Small intestine (tissue), 7 donors: ENCODE measurements around the gene HOXC9. TPM values are rescaled to one million over a fixed set of nuclear protein-coding genes. Genes with fewer than 3 reads are reported as not detected.
A peak's percentile ranks its signal among the peaks of the same experiment; 100 is the strongest.

Source experiments
- DNase-seq, 2 donors: peaks; one replicate each; pipeline versions ENCODE4 v3.0.0 to v3.0.0-alpha.2; 2013
- FAIRE-seq: peaks from 2 replicates; lab custom pipeline; 2012; peaks lifted over from hg19 to GRCh38; lab: Jason Lieb, UNC
- H3K27ac ChIP-seq, 3 donors: one replicate each; pipeline ENCODE4 v1.5.1; 2013; ENCODE audit warnings: low read length in 2 of 3, mild to moderate bottlenecking in 2 of 3, control low read depth in 1 of 3, inconsistent platforms in 1 of 3, low read depth in 1 of 3, moderate library complexity in 1 of 3
- H3K27me3 ChIP-seq, 3 donors: one replicate each; pipeline ENCODE4 v1.6.1; 2013; ENCODE audit warnings: low read length in 3 of 3, inconsistent platforms in 1 of 3; ENCODE audit not compliant: control insufficient read depth in 3 of 3, insufficient read depth in 3 of 3
- H3K36me3 ChIP-seq, 3 donors: one replicate each; pipeline ENCODE4 v1.6.1; 2013; ENCODE audit warnings: low read length in 3 of 3, inconsistent platforms in 1 of 3, low read depth in 1 of 3, mild to moderate bottlenecking in 1 of 3, moderate library complexity in 1 of 3; ENCODE audit not compliant: control insufficient read depth in 3 of 3, insufficient read depth in 2 of 3
- H3K4me1 ChIP-seq, 3 donors: one replicate each; pipeline ENCODE4 v1.6.1; 2013; ENCODE audit warnings: low read length in 2 of 3, inconsistent platforms in 1 of 3, low read depth in 1 of 3, mild to moderate bottlenecking in 1 of 3, moderate library complexity in 1 of 3; ENCODE audit not compliant: control insufficient read depth in 3 of 3, insufficient read depth in 2 of 3
- H3K4me3 ChIP-seq, 3 donors: one replicate each; pipeline ENCODE4 v1.5.1; 2013; ENCODE audit warnings: low read length in 3 of 3, control low read depth in 1 of 3, inconsistent platforms in 1 of 3, low read depth in 1 of 3, mild to moderate bottlenecking in 1 of 3, moderate library complexity in 1 of 3
- H3K9me3 ChIP-seq, 2 donors: one replicate each; pipeline ENCODE4 v1.6.1; 2013; ENCODE audit warnings: low read depth in 1 of 2, low read length in 1 of 2; ENCODE audit not compliant: control insufficient read depth in 2 of 2, insufficient read depth in 1 of 2
- WGBS, 3 donors: extraction: QIAGEN DNeasy Blood & Tissue Kit; methylation state at CpG; one replicate each; pipeline ENCODE4 v1.1.7; 2013; 5-methylcytosine and 5-hydroxymethylcytosine counted together
- polyA plus RNA-seq, 4 donors: library from polyadenylated mRNA; stranded (reverse) in 3 of 4; unstranded in 1 of 4; fragments of 200-250 nt in 3 of 4; fragments of 120-200 nt in 1 of 4; gene quantifications; one replicate each; pipeline versions ENCODE4 v1.2.1 to v1.2.3, GENCODE V29; 2013
- donor health status: healthy with polysubstance abuse.
- donor health status: control.
- donor health status: control.
- donor health status: Bipolar disorder and iron deficiency.
- donor health status: healthy.

Gene HOXC9
- polyA plus RNA-seq, 4 donors, result 2.2 TPM; not detected in 3

DNA sequence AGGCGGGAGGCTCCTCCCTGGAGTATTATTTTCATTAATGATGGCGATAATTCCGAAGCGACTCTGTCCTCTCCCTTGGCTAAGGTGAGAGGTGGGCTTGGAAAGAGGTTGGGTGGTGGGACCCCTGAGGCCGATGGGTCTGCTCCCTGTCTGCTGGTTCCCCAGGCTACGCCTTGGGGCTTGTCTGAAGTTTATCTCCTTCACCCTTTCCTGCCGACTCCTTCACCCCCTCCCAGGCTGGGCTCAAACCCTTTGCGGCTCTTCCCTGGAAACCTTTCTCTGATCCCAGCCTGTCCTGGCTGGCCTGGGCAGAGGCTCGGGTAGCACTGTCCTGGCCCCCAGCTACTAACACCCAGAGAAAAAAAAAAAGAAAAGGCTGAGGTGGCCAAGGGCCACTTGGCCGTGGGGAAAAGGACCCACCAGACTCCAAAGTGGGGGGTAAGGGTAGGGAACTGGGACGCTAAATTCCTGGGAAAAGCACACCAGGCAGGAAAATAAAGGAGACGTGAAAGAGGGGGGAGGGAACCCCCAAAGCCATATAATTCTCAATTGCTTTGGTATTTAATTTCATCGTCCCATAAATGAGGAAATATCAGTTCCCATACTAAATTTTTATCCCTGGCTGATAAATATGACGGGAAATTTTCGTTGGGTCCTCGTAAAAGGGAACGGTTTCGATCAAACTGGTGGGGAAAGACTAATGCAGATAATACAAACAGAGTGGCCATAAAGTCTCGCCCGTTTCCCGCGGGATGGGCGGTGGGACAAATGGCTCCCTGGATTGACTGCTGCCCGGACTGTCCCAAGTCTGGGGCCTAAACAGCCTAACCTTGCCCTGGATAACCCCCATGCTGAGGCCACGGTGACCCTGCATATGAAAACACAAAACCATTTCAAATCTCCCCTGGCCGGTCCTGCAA, 17.1 kb upstream of the HOXC9 start:
- 18 to 34% (median 27%) methylated on average over 26 of the region's 26 CpGs for WGBS, 3 donors
- DNase-seq (no peak), FAIRE-seq (no peak)
- Histone ChIP-seq H3K9me3 (peaks cover 0 to 4% of the 10 kb centered on the region in 2 donors), H3K4me1 (peaks cover 5 to 32% (median 6%) of the 10 kb centered on the region in 3 donors), H3K27ac (no peak overlapping the region), H3K27me3 (peaks cover 0 to 91% (median 71%) of the 10 kb centered on the region in 3 donors), H3K36me3 (no peaks in the 10 kb centered on the region), H3K4me3 (no peak overlapping the region)

DNA sequence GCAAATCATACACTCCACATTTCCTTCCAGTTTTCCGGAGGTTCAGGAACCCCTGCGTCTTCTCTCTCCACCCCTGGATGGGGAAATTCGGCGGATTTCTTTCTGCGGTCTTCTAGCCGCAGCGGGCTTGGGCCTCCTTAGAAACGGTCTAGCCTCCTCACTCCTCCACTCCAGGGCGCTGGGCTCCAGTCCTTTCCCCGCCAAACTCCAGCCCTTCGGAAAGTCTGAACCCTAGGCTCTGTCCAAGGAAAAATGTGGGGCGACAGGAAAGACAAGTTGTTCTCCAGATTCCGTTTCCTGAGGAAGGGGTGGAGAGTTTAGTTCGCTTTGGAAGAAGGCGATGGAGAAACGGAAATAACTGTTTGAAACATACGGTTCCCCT, 16.4 kb upstream of the HOXC9 start:
- FAIRE-seq (no peak), DNase-seq (no peak)
- Histone ChIP-seq H3K27me3 (peaks cover 0 to 92% (median 72%) of the 10 kb centered on the region in 3 donors), H3K27ac (no peak overlapping the region), H3K4me1 (peaks cover 5 to 35% (median 6%) of the 10 kb centered on the region in 3 donors), H3K9me3 (peaks cover 0 to 4% of the 10 kb centered on the region in 2 donors), H3K4me3 (no peak overlapping the region), H3K36me3 (no peaks in the 10 kb centered on the region)
- 20 to 42% (median 24%) methylated on average over 17 of the region's 17 CpGs for WGBS, 3 donors

DNA sequence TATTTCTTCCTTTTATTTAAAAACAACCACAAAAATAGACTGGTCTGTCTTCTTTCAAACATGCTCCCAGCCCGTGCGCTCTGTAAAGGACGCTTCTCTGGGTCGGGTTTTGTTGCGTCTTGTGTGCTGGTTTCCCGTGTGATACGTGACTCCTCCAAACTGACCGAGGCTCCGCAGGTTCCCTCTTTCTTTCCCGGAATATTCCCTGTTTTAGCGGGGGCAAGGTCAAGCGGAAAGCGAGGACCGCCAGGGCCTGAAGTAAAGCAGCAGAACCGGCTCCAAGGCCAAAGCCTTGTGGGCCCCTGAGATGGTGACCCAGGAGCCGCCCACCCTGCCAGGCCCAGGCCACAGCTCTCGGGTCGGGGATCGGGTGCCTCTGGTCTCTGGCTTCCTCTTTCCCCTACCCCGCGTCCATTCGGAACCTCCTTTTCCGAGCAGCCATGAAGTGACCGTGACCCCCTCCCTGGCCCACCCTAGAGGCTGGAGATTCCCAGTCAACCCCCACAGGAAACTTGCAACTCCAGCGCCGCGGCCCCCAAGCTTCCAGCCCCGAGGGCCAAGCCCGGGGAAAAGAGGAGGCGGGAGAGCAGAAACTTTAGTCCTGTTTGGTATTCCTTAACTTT, 15.9 kb upstream of the HOXC9 start:
- peaks cover 0 to 4% of the 10 kb centered on the region in 2 donors for H3K9me3 ChIP-seq
- WGBS, 3 donors, result 21 to 40% (median 29%) methylated on average over 29 to 30 of the region's 30 CpGs
- H3K36me3 ChIP-seq, result no peaks in the 10 kb centered on the region
- no peak overlapping the region for H3K4me3 ChIP-seq
- FAIRE-seq (no peak), DNase-seq (no peak)
- H3K27me3 ChIP-seq, result peaks cover 0 to 92% (median 75%) of the 10 kb centered on the region in 3 donors
- H3K27ac ChIP-seq, result no peak overlapping the region
- H3K4me1 ChIP-seq, result peaks cover 5 to 39% (median 6%) of the 10 kb centered on the region in 3 donors

DNA sequence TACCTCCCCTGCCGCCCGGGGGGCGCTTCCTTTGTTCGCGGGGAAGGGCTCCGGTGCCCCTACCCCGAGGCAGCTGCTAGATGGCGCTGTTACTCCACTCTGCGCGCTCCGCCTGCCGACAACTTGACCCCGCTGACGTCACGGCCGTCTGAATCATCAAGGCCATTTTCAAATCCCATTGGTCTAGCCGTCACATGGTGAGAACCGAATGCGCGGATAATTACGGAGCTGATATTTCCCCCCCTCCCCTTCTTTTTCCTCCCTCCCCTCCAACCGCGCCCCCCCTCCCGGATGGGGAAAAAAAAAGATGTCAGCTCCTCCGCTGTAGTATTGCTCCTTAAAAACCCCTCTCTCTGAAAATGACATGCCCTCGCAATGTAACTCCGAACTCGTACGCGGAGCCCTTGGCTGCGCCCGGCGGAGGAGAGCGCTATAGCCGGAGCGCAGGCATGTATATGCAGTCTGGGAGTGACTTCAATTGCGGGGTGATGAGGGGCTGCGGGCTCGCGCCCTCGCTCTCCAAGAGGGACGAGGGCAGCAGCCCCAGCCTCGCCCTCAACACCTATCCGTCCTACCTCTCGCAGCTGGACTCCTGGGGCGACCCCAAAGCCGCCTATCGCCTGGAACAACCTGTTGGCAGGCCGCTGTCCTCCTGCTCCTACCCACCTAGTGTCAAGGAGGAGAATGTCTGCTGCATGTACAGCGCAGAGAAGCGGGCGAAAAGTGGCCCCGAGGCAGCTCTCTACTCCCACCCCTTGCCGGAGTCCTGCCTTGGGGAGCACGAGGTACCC, 14.9 kb upstream of the HOXC9 start, which contains the start of gene HOXC10:
HOXC10 (plus strand) TSS at position 246 of the 791 bp plus-strand sequence; CDS start at position 360, 114 bp downstream.
- DNase-seq (peak; percentile 85 to 94), FAIRE-seq (no peak)
- H3K36me3 ChIP-seq, result no peaks in the 10 kb centered on the region
- H3K4me3 ChIP-seq, result peak within 1 kb of the TSS in 2 of 3 donors; percentile 35 to 37
- H3K9me3 ChIP-seq, result peaks cover 0 to 4% of the 10 kb centered on the region in 2 donors
- H3K27ac ChIP-seq, result no peak within 1 kb of the TSS
- H3K27me3 ChIP-seq, result peaks cover 0 to 97% (median 72%) of the 10 kb centered on the region in 3 donors
- peaks cover 3 to 33% (median 5%) of the 10 kb centered on the region in 3 donors for H3K4me1 ChIP-seq
- 4 to 6% (median 5%) methylated on average over 53 to 55 of the region's 55 CpGs for WGBS, 3 donors

DNA sequence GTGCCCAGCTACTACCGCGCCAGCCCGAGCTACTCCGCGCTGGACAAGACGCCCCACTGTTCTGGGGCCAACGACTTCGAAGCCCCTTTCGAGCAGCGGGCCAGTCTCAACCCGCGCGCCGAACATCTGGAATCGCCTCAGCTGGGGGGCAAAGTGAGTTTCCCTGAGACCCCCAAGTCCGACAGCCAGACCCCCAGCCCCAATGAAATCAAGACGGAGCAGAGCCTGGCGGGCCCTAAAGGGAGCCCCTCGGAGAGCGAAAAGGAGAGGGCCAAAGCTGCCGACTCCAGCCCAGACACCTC, 14.3 kb upstream of the HOXC9 start:
- FAIRE-seq (no peak), DNase-seq (no peak)
- no peaks in the 10 kb centered on the region for H3K36me3 ChIP-seq
- no peak overlapping the region for H3K27ac ChIP-seq
- H3K4me1 ChIP-seq, result peaks cover 3 to 32% (median 5%) of the 10 kb centered on the region in 3 donors
- peaks cover 0 to 99% (median 73%) of the 10 kb centered on the region in 3 donors for H3K27me3 ChIP-seq
- WGBS, 3 donors, result 8 to 19% (median 10%) methylated on average over 21 of the region's 21 CpGs
- peaks cover 0 to 4% of the 10 kb centered on the region in 2 donors for H3K9me3 ChIP-seq
- peak overlapping the region in 2 of 3 donors; percentile 14 to 37 for H3K4me3 ChIP-seq

DNA sequence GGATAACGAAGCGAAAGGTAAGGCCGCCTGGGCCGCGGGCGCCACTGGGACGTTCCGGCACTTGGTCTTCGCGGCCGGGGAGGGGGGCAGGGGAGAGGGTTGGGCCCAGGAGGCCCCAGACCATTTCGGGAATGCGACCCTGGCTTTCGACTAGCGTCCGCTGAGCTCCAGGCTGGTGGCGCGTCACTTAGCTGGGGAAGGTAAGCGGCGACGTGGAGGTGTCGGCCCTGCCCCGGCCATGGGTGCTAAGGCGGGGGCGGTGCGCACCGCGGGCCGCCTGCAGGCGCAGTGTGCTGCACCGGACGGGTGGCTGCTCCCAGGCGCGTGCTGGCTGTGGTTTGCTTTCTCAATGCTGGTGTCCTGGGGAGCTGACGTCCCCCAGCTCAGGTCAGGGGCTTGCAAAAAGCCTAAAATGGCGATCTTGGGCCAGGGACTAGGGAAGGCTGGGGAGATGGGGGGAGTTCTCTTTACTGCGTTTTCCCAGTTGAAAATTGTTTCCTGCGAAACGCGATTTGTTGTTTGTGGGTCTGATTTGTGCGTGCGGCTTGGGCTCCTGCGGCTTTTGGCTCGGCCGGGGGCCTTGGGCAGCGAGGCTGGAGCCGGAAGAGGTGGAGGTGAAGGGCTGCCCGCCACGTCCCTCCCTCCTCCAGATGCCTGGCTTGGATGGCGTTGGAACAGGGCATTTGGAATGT, 13.8 kb upstream of the HOXC9 start:
- Histone ChIP-seq H3K9me3 (peaks cover 0 to 4% of the 10 kb centered on the region in 2 donors), H3K27ac (no peak overlapping the region), H3K36me3 (no peaks in the 10 kb centered on the region), H3K27me3 (peaks cover 0 to 99% (median 73%) of the 10 kb centered on the region in 3 donors), H3K4me3 (peak overlapping the region in 2 of 3 donors; percentile 14 to 37), H3K4me1 (peaks cover 3 to 32% (median 5%) of the 10 kb centered on the region in 3 donors)
- 2 to 3% (median 3%) methylated on average over 48 to 50 of the region's 50 CpGs for WGBS, 3 donors
- peak in 1 of 2 donors; percentile 62 for DNase-seq
- FAIRE-seq, result no peak

DNA sequence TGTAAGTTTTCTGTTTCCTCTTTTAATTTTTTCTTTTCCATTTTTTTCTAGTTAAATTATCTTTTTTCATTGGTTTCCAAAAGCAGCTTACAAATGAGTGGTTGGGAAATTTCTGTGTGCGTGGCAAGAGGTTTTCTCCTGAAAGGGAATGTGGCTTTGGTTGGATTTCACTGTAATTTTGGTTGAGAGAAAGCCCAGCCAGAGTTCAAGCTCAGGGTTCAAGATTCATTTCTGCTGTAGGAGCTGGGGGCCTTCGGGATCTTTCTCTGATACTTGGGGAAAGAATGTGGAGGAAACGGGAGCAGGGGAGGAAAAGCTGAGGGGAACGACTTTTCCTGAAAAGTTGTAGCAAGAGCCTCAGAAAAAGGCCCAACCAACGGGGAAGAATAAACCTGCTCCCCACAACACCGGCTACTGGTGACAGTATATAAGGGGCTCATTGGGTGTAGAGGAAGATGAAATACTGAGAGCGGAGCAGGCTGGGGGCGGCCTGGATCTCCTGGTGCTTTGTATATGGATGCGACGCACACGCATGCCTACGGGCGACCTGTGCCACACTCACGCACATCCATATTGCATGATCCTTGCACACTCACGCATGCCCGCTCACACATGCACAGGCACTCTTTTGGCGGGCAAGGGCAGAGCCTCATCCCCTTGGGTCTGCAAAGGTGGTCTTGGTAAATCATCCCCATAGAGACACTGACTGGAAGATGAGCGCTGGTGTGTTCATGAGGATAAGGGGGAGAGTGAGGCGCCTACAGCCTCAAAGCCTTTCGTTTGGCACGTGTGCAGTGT, 13.1 kb upstream of the HOXC9 start:
- DNase-seq (no peak), FAIRE-seq (no peak)
- Histone ChIP-seq H3K4me3 (no peak overlapping the region), H3K36me3 (no peaks in the 10 kb centered on the region), H3K27me3 (peaks cover under 1 to 99% (median 75%) of the 10 kb centered on the region in 3 donors), H3K4me1 (peaks cover 3 to 32% (median 5%) of the 10 kb centered on the region in 3 donors), H3K27ac (no peak overlapping the region), H3K9me3 (peaks cover 0 to 4% of the 10 kb centered on the region in 2 donors)
- WGBS, 3 donors, result 19 to 28% (median 26%) methylated on average over 21 of the region's 21 CpGs
